NCI-H146 (cell line): ENCODE results near the gene SHB.

ENCODE experiments used
- DNase-seq: peaks from one replicate; lab custom pipeline; 2025; lab: John Stamatoyannopoulos, UW

Gene SHB, protein sequence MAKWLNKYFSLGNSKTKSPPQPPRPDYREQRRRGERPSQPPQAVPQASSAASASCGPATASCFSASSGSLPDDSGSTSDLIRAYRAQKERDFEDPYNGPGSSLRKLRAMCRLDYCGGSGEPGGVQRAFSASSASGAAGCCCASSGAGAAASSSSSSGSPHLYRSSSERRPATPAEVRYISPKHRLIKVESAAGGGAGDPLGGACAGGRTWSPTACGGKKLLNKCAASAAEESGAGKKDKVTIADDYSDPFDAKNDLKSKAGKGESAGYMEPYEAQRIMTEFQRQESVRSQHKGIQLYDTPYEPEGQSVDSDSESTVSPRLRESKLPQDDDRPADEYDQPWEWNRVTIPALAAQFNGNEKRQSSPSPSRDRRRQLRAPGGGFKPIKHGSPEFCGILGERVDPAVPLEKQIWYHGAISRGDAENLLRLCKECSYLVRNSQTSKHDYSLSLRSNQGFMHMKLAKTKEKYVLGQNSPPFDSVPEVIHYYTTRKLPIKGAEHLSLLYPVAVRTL

DNA sequence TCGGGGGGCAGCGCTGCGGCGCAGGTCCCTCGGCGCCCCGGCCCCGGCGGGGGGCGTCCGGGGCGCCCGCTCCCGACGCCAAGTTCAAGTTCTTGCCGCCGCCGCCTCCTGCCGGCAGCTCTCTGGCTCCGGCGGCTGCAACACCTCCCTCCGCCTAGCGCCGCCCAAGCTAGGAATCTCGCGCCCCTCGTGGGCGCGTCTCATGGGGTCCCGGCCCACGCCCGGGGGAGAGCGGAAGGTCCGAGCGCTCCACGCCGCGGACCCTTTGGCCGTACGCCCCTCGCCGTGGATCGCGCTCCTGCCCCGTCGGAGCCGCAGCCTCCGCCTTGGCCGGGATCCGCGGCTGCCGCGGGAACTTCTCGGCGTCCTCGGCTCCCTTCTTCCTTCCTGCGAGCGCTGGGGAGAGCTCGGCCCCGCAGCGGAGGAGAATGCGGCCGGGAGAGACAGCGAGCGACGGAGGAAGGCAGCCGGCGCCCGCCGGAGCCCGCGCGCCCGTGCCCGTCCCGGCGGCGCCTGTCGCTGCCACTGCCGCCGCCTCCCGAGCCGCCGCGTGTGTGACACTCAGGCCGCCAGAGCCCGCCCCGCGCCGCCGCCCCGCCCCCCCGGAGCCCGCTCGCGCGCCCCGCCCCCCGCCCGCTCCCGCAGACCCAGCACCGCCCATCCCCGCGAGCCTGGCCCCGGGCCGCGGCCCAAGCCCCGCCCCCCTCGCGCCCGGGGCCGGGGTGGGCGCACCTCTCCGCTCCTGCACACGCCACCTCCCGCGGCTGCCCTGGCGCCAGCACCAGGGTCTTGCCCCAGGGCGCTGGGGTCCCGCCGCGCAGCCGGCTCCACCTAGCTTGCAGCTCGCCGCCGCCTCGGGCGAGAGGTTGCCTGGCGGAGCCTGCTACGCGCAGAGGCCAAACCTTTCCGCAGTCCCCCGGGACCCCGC, at the start of gene SHB:
Gene SHB (minus strand): TSS at position 527 of the 928 bp plus-strand sequence. CDS start 582 bp downstream, outside the sequence.
- DNase-seq = peak; percentile 97

DNA sequence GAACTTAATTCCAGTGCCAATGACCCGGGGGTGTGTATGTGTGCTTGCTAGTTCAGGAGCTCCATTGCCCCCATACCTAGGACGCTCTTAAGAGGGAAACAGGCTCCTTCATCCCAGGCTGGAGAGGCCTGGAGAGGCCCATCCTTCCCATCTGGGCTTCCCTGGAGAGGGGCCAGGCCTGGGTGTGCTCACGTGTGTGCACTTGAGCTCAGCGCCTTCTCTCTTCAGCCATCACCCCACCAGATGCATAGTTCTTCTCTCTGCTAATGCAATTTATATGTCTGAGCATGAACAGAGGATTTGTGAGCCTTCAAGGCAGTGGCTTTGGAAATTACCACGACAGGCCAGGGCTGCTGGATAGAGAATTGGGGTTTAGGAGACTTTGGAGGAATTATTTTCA, 48.6 kb upstream of the SHB start:
- no peak for DNase-seq

DNA sequence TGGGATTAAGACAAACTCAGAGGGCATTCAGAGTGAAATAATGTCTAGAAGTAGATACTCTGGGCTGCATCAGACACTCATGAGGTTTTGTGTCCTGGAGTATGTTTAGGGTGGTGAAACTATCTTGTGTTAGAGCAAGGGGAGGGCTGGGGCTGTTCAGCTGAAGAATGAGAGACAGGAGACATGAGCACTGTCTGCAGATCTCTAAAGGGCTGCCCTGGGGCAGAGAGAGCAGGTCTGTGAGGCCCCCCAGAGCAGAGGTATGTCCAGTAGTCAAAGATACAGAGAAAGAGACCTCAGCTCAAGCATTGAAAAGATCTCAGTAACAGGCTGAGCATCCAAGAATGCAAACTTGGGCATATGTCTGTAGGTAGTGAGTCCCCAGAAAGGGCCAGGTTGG, 45.9 kb upstream of the SHB start:
- no peak for DNase-seq

DNA sequence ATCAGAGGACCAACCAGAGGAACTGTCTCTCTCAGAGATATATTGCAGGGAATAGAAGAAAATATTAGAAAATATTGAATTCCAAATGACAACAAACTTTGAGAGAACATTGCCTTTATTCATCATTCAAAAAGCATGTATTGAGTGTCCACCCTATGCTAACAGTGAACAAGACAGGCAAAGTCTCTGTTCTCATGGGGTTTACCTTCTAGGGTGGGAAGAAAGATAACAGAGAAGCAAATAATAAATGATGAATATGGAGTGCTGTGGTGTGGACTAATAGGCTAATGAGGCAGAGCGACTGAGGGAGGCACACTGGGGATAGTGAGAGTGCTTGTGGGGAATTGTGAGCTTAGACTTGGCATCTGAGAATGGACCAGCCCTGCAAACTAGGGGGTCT, 43.4 kb upstream of the SHB start:
- no peak for DNase-seq

DNA sequence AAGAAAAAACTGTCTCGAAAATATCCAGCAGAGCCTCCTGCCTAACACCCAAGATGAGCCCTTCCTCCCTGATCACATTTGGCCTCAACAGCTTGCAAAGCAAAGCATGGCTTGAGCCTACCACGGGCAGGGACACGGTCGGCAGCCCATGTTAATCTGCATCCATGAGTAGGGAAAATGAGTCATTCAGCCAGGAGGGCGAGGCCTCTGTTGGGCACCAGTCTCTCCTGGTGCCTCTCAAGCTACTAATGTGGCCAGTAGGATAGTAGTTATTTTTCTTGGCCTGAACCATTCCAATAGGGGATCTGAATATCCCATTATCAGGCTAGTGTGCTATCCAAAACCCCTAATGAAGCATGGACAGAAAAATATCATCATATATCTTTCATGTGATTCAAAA, 43.0 kb upstream of the SHB start:
- no peak for DNase-seq

DNA sequence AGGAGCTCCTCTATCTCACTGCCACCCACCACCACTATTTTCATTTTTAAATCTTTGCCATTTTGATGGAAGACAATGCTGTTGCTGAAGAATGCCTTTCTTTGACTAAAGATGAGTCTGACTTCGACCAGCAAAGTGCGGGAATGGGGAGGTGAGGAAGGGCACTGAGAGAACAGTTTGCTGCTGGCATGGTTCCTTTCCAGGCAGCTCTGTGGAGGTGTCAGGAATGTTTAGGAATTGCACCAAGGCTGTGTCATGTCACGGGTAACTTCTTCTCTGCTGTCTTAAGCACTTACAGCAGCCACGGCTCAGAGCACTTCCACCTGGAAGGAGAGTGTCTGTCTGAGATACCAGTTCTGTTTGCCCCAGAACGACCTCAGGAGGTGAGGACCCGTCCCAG, 41.4 kb upstream of the SHB start:
- no peak for DNase-seq

DNA sequence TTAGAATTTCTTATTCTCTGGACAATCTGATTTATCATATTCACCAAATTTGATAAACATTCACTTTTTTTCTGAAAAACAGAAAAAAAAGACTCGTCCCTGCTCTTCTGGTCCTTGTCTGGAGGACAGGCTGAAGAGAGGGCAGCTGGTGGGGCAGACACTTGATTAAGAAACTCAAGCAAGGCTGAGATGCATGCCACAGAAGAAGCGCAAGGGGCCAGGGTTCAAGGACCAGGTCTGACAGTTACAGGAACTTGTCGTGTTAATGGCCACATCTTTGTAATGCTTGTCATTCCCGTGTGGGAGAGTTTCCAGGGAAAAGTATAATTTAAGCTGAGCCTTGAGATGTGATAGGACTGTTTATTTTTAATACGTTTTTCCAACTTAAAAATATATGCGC, 40.6 kb upstream of the SHB start:
- DNase-seq = no peak

DNA sequence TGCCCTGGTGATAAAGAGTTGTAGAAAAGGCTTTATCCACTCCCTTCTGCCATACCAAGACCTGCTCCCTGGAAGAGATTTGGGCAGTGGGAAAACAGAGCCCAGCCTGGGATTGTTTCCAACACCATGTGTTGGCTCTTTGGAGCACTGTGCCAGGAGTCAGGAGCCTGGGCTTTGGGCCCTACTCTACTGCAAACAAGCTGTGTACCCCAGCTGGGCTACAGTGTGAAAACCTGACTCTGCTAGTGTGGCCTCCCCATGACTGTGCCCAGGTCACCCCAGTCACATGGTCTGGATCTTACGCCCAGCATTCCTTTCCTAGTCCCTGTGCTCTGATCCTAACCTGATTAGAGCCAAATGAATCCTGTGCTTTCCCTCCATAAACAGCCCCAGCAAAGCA, 39.3 kb upstream of the SHB start:
- DNase-seq = no peak

DNA sequence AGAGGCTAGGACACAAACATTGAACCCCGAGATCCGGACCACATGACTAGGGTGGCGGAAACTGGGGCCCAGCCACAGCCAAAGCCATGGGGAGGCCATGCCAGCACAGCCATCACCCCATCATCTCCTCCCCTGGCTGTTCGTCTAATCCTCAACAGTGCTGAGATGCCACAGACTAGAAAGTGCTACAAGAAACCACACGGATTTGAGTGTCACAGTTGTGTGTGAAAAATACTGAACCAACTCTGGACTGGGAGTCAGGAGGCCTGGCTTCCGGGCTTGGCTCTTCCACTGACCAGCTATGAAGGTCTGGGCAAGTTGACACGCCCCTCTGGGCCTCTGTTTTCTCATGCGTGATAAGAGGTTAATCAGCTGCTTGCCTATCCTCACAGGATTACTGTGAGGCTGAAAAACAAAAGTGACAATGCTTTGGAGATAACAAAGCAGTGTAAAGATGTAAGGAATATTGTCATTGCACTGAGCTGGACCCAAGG, 38.8 kb upstream of the SHB start:
- DNase-seq = peak; percentile 62

DNA sequence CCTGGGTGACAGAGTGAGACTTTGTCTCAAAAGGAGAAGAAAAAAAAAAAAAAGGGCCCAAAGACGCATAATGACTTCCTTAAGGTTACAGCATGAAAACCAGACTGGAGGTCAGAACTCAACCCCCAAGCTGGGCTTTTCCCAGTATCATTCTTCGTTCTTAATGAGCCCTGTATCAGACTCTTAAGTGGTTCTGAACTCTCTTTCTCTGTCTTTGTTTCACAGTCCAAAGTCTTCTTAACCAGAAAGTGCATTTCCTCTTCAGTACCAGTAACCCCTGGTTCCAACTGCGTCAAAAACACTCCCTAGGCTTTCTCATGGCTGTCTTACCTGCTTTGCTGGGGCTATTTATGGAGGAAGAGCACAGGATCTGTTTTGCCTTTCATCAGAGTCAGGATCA, 38.4 kb upstream of the SHB start:
- DNase-seq = no peak

DNA sequence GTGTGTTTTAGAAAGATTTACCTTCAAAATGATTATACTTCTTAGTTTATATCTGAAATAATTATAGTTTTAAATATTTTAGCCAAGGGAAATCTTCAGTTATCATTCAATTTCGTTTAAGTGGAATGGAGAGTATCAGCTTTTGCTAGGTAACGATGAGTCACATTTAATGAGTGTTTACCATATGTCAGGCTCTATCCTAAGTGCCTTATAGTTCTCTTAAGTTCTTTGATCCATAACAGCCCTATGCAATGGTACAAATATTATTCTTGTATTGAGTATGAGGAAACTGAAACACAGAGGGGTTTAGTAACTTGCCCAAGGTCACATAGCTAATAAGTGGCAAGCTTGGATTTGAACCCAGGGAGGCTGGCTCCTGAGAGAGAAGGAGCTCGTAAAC, 37.5 kb upstream of the SHB start:
- no peak for DNase-seq

DNA sequence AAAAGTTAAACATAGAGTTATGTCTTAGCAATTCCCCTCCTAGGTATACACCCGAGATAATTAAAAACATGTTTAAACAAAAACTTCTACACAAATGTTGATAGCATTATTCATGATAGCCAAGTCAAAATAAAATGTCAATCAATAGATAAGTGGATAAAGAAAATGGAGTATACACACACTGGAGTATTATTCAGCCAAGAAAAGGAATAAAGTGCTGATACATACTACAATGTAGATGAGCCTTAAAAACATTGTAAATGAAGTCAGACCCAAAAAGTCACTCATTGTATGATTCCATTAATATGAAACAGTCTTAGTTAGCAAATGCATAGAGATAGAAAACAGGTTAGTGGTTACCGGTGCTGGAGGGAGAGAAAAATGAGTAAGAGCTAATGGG, 34.3 kb upstream of the SHB start:
- no peak for DNase-seq

DNA sequence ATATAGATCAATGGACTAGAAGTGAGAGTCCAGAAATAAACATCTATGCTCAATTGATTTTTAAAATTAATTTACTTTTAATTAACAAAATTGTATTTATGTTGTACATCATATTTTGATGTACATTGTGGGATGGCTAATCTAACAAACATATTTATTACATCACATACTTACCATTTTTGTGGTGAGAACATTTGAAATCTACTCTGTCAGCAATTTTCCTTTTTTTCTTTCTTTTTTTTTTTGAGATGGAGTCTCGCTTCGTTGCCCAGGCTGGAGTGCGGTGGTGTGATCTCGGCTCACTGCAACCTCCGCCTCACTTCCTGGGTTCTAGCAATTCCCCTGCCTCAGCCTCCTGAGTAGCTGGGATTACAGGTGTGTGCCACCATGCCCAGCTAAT, 32.4 kb upstream of the SHB start:
- DNase-seq = no peak

DNA sequence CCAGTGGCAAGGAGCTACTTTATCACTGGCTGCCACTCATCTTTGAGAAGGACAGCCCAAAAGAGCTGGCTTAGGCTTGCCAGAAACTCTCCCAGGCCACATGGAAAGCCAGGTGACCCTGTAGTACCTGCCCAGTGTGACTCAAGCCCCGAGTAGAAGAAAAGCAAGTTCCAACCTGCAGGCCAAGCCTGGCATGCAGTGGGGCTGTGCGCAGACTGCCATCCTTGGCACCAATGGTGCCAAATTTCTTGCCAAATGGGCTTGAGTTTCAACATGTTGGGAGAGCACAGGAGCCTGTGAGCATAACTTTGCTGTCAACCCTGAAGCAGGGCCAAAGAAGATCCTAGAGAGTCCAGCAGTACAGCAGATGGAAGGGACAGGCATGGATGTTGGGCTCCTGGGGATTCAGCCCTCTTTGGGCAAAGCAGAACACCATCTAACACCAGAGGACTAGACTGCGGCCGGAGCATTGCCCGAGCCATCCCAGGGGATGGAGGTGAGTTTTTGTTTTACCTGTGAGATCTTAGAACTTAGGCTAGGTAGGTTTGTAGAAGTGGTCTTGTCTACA, 27.3 kb upstream of the SHB start:
- no peak for DNase-seq

DNA sequence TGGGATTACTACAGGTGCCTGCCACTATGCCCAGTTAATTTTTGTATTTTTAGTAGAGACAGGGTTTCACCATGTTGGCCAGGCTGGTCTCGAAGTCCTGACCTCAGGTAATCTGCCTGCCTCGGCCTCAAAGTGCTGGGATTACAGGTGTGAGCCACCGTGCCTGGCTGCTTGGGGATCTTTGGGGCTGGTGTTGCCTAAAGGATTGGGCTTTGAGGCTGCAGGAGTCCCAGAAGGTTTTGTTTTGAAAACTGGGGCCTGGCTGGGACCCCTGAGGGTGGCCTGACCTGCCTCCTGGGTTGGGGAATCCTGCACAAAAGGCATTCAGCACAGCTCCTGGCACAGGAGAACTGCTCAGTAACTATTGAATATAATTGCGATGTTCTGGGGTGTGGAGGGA, 25.1 kb upstream of the SHB start:
- DNase-seq = no peak

DNA sequence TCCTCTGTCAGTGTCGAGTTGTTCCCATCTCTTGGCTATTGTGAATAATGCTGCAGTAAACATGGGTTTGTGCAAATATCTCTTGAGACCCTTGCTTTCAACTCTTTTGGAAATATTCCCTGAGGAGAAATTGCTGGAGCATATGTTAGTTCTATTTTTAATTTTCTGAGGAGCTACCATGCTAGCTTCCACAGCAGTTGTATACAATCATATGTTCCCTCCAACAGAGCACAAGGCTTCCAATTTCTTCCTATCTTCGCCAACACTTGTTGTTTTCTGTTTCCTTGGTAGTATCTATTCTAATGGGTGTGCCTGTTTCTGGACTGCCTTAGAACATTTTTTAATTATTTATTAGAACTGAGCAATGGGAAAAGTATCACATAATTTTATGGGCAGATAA, 23.6 kb upstream of the SHB start:
- no peak for DNase-seq

DNA sequence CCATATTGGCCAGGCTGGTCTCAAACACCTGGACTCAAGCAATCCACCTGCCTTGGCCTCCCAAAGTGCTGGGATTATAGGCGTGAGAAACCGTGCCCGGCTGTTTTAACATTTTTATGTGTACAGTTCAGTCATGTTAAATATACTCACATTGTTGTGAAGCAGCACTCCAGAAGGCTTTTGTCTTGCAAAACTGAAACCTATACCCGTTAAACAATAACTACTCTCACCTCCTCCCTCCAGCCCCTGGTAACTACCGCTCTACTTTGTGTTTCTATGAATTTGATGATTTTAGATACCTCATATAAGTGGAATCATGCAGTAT, 23.1 kb upstream of the SHB start:
- DNase-seq = no peak

DNA sequence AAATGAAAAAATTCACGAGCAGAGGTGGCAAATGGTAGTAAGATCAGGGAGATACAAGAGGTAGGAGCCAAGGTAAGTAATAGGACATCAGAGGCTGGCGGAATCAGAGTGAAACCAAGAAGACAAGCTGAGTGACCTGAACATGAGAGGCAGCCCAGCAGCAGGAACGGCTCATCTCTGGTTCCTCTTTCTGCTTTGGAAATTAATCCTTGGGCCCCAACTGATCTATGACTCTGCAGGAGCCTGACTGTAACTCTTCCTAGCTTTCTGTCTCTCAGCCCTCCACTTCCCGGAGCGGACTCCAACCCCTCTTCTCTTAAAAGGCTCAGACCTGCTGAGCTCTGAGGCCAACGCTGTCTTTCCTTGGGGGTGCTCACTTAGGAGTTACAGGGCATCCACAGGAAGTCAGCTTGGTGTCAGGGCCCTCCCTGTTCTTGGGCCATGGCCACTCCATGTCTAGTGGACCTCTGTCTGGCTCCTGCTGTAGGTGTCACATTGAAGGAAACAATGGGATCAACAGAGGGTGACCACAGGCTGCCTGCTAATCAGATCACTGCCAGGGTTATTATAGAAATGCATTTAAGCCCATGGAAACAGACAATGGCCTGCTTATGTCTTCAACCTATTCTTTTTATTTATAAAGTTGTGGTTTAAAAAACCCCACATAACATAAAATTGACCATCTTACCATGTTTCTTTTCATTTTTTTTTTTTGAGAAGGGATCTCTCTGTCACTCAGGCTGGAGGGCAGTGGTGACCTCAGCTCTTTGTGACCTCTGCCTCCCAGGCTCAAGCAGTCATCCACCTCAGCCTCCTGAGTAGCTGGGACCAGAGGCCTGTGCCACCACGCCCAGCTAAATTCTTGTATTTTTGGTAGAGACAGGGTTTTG, 22.5 kb upstream of the SHB start:
- peak; percentile 71 for DNase-seq

DNA sequence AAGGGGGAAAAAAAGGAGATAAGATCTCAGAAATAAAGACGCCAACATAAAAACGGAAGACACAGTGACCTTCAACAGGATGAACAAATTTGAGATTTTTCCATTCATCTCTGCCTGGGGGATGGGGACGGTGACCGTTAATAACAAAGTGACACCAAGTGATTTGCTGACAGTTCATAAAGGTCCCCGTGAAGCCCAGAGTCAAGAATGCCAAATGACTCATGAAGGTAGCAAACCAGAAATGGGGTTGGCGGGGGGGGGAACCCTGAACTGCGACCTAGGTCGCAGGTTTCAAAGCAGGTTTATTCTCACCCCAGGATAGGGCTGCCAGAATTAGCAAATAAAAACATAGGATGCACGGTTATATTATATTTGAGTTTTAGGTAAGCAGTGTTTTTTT, 21.1 kb upstream of the SHB start:
- no peak for DNase-seq

DNA sequence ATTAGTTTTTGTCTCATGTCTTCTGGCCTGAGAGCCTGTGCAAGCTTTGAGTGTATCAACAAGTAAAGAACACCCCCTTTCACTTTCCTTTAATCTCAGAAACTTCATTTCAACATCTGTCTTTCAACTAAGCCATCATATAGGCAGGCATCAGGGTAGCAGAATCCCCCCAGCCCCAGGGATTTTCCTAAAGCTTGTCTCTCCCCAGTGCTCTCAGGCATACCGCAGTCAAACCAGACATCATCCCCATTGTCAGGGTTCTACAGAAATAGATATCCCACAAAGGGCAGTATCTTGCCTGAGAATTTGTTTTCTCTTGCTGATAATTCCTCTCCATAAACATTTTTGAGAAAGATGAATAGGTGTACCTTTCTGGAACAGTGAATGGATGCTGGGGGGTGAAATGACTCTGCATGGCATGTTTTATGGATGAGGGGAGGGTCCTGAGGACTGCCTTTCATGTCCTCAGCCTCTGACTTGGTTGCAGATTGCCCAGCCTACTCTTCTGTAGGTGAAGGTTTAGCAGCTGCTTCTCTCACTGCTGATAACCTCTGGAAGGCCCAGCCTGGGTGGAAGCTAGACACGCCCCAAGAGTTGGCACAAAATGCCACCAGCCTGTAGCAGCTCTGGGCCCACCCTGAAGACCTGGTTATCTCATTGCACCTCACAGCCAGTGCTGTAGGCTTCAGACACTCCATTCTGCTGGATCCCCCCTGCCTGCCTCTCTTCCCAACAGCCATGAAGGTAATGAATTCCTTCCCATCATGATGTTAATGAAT, 20.5 kb upstream of the SHB start:
- no peak for DNase-seq
